Fibroblast of peridontal ligament (primary cell): ENCODE data around the gene MTX1.
A peak's percentile ranks its signal among the peaks of the same experiment; 100 is the strongest.

Experiments
- DNase-seq: peaks from one replicate; pipeline ENCODE4 v3.0.0-alpha.2; 2010; ENCODE audit errors: extremely low read depth

MTX1 gene

GRCh38 chr1:155261493-155261851, 53.0 kb downstream of the MTX1 start:
- DNase-seq, result no peak

DNA sequence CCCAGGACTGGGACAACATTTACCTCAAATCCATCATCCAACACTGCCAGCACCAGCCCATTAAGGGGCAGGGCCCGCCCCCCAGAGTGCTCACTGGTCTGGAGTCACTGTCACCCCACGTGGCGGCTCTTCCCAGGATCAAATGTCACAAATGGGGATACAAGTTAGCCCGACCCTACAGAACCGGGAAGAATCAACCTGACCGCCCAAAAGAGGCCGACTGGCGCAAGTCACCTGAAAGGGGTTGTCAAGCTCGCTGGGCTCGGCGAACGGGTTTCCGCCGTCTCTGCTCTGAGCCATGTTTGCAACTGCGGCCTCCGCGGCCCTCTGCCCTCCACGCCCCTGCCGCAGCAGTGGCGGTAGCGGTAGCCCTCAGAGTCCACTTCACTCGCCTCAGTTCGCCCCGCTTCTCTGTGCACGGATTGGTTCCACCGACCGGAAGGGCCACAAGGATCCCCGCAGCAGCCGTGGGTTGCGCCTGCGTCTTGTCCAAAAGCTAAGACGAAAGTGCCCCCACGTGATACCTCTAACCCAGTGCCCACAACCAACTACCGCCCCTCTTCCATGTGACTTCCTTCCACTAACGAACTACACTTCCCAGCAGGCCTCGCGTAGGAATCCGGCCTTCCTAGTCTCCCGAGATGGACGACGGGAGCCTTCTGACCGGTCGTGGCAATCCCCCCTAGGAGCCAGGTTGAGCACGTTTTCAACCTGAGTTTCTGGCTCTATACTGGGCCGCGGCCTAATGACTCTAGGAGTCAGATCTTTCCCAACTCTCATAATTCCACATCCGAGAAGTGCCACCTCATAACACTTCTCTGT, 53.6 kb downstream of the MTX1 start, which contains the start of gene SCAMP3:
Gene SCAMP3 (minus strand): TSS at position 509 of the 822 bp plus-strand sequence. CDS start 209 bp downstream, at position 300.
- DNase-seq, result peak; percentile 99

- no peak for DNase-seq
Observed at GRCh38 chr1:155263067-155263466, 54.6 kb downstream of the MTX1 start.
